Neural cell (in vitro differentiated cells): Measurements from ENCODE around the gene MANBA. TPM values are rescaled to one million over a fixed set of nuclear protein-coding genes. Genes with fewer than 3 reads are reported as not detected.

Experiments used
- H2AFZ ChIP-seq: fragments of 200-600, 300-800 bp; sonication (generic), shearing (Covaris generic); 2 replicates; pipeline ENCODE4 v1.6.0; 2014; ENCODE audit warnings: low read depth, mild to moderate bottlenecking, antibody characterized with exemption, low read length, moderate library complexity
- H3F3A ChIP-seq: fragments of 200-600 bp; shearing (Covaris generic); 2 replicates; pipeline ENCODE4 v1.6.1; 2016; ENCODE audit warnings: mild to moderate bottlenecking, moderate library complexity, mixed read lengths, antibody characterized with exemption, low read length; ENCODE audit not compliant: insufficient read depth, poor library complexity, severe bottlenecking
- H3K27ac ChIP-seq: fragments of 200-600, 300-800 bp; sonication (generic), shearing (Covaris generic); 2 replicates; pipeline ENCODE4 v1.5.1; 2014; ENCODE audit warnings: mild to moderate bottlenecking, low read length, moderate library complexity
- H3K27me3 ChIP-seq: fragments of 300-800, 200-600 bp; sonication (generic), shearing (Covaris generic); 2 replicates; pipeline ENCODE4 v1.6.0; 2014; ENCODE audit warnings: mild to moderate bottlenecking, low read depth, low read length, moderate library complexity; ENCODE audit not compliant: insufficient read depth
- H3K36me3 ChIP-seq: fragments of 300-800, 200-600 bp; sonication (generic), shearing (Covaris generic); 2 replicates; pipeline ENCODE4 v1.5.1; 2014; ENCODE audit warnings: mild to moderate bottlenecking, antibody characterized with exemption, low read length, moderate library complexity; ENCODE audit not compliant: insufficient read depth
- H3K4me2 ChIP-seq: fragments of 300-800, 200-600 bp; sonication (generic), shearing (Covaris generic); 2 replicates; pipeline ENCODE4 v1.6.0; 2014; ENCODE audit warnings: mild to moderate bottlenecking, low read length
- H3K4me3 ChIP-seq: fragments of 300-800, 200-600 bp; sonication (generic), shearing (Covaris generic); 2 replicates; pipeline ENCODE4 v1.5.1; 2014; ENCODE audit warnings: mild to moderate bottlenecking, low read length, moderate library complexity
- H3K79me2 ChIP-seq: fragments of 200-600 bp; shearing (Covaris generic); replicated peaks from 2 replicates; pipeline ENCODE4 v1.6.0; 2014; ENCODE audit warnings: mild to moderate bottlenecking, low read length, moderate library complexity; ENCODE audit not compliant: insufficient read depth
- H3K9ac ChIP-seq: fragments of 300-800, 200-600 bp; sonication (generic), shearing (Covaris generic); 2 replicates; pipeline ENCODE4 v1.6.1; 2016; ENCODE audit warnings: mild to moderate bottlenecking, low read length, mixed read lengths
- H3K9me2 ChIP-seq: fragments of 200-600 bp; shearing (Covaris generic); 2 replicates; pipeline ENCODE4 v1.6.1; 2016; ENCODE audit warnings: mild to moderate bottlenecking, low read length, mixed read lengths; ENCODE audit not compliant: insufficient read depth
- H3K9me3 ChIP-seq: fragments of 200-600, 300-800 bp; sonication (generic), shearing (Covaris generic); 2 replicates; pipeline ENCODE4 v1.6.1; 2016; ENCODE audit warnings: mild to moderate bottlenecking, mixed run types, low read length, moderate library complexity, mixed read lengths
- H4K20me1 ChIP-seq: fragments of 200-600 bp; shearing (Covaris generic); 2 replicates; pipeline ENCODE4 v1.6.1; 2016; ENCODE audit warnings: mild to moderate bottlenecking, mixed run types; ENCODE audit not compliant: insufficient read depth
- CTCF ChIP-seq: fragments of 450-650 bp; IDR thresholded peaks from 2 replicates; pipeline ENCODE4 v1.5.1; 2014; ENCODE audit warnings: antibody characterized with exemption, mild to moderate bottlenecking, moderate library complexity; ENCODE audit not compliant: poor library complexity, severe bottlenecking
- EP300 ChIP-seq: fragments of 450-650 bp; conservative IDR thresholded peaks from 2 replicates; pipeline ENCODE4 v1.6.1; 2014; ENCODE audit warnings: antibody characterized with exemption, mild to moderate bottlenecking, moderate library complexity; ENCODE audit not compliant: poor library complexity, severe bottlenecking
- EZH2 ChIP-seq: fragments of 200-600, 300-800 bp; shearing (Covaris generic), sonication (generic); IDR thresholded peaks from 2 replicates; pipeline ENCODE4 v1.6.1; 2014; ENCODE audit warnings: antibody characterized with exemption, low read length, borderline replicate concordance, mild to moderate bottlenecking; ENCODE audit not compliant: insufficient read depth, poor library complexity, severe bottlenecking
- MXI1 ChIP-seq: fragments of 450-650 bp; conservative IDR thresholded peaks from 2 replicates; pipeline ENCODE4 v1.6.1; 2014; ENCODE audit warnings: antibody characterized with exemption, mild to moderate bottlenecking; ENCODE audit not compliant: poor library complexity, severe bottlenecking
- POLR2AphosphoS5 ChIP-seq: IDR thresholded peaks from 2 replicates; pipeline ENCODE4 v1.6.1; 2012
- RAD21 ChIP-seq: fragments of 450-650 bp; conservative IDR thresholded peaks from 2 replicates; pipeline ENCODE4 v1.6.1; 2014; ENCODE audit warnings: antibody characterized with exemption, mild to moderate bottlenecking, moderate library complexity
- SMC3 ChIP-seq: fragments of 450-650 bp; conservative IDR thresholded peaks from 2 replicates; pipeline ENCODE4 v1.6.1; 2014; ENCODE audit warnings: antibody characterized with exemption, mild to moderate bottlenecking, moderate library complexity; ENCODE audit not compliant: poor library complexity
- TAF1 ChIP-seq: IDR thresholded peaks from 2 replicates; pipeline ENCODE4 v1.6.1; 2012; ENCODE audit warnings: low read depth
- polyA plus RNA-seq: library from polyadenylated mRNA; depleted of rRNA; stranded (reverse); fragments of >200 nt; gene quantifications from 2 replicates; pipeline ENCODE4 v1.2.3, GENCODE V29; 2014
- TF ChIP-seq, protein P1 (sequence below): IDR thresholded peaks from 2 replicates; pipeline ENCODE4 v1.6.1; 2012; ENCODE audit warnings: borderline replicate concordance

MANBA gene
- polyA plus RNA-seq, 1 donor from 2014 or later = 43.8 TPM

DNA sequence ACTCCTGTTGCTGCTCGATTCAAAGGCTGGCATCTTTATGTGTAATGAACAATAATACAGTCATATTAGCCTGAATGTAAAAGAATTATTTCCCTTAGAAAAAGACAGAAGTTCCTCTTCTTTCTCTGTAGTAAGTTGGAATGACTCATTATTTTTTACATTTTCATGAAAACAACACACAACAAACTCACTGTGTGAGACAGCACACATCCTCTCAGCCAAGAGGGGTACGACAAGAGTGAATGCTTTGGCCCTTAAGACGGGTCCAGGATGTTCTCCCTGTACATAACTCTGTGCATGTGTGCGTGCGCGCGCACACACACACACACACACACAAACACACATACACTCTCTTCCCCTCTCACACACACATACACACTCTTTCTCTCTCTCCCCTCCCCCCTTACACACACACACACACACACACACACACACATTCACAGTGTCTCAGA, 72.8 kb downstream of the MANBA start (continued):
- TF ChIP-seq SMC3 = no peak
- no peak for TF ChIP-seq EP300

DNA sequence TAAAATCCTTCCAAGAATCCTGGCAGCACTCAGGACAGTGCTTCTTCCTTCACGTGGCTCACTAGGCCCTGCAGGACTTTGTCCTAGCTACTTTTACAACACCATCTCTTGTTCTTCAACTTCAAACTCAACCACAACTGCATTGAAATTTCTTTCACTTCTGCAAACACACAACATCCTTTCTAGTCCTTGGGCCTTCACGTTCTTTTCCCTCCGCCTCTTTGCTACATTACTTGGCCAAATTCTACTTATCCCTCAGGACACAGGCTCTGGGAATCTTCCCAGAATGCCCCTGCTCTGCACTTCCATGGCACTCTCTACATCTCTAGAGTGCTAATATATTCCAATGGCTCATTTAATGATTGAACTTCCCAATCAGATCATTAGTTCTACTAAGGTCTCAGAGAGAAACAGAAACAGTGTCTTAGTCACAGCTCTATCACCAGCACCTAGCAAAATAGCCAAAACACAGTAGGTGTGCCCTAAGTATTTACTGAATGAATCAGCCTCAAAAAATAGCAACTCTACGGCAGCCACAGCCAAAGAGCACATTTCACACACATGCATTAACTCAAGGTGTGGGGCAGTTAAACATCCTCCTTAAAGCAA, 73.3 kb downstream of the MANBA start:
- Histone ChIP-seq H4K20me1 (no peaks in the 10 kb centered on the region), H3K4me2 (no peak overlapping the region), H3K9me2 (no peaks in the 10 kb centered on the region), H3K27me3 (no peaks in the 10 kb centered on the region), H3K36me3 (no peaks in the 10 kb centered on the region), H3K4me3 (no peak overlapping the region), H3K9me3 (no peaks in the 10 kb centered on the region), H3K79me2 (no peaks in the 10 kb centered on the region), H3F3A (no peaks in the 10 kb centered on the region), H2AFZ (no peak overlapping the region), H3K27ac (no peak overlapping the region), H3K9ac (no peak overlapping the region)
- TF ChIP-seq MXI1 (no peak), POLR2AphosphoS5 (no peak), EZH2 (no peak), EP300 (no peak), SMC3 (no peak), RAD21 (no peak), TAF1 (no peak), CTCF (no peak)
- TF ChIP-seq, protein P1, sequence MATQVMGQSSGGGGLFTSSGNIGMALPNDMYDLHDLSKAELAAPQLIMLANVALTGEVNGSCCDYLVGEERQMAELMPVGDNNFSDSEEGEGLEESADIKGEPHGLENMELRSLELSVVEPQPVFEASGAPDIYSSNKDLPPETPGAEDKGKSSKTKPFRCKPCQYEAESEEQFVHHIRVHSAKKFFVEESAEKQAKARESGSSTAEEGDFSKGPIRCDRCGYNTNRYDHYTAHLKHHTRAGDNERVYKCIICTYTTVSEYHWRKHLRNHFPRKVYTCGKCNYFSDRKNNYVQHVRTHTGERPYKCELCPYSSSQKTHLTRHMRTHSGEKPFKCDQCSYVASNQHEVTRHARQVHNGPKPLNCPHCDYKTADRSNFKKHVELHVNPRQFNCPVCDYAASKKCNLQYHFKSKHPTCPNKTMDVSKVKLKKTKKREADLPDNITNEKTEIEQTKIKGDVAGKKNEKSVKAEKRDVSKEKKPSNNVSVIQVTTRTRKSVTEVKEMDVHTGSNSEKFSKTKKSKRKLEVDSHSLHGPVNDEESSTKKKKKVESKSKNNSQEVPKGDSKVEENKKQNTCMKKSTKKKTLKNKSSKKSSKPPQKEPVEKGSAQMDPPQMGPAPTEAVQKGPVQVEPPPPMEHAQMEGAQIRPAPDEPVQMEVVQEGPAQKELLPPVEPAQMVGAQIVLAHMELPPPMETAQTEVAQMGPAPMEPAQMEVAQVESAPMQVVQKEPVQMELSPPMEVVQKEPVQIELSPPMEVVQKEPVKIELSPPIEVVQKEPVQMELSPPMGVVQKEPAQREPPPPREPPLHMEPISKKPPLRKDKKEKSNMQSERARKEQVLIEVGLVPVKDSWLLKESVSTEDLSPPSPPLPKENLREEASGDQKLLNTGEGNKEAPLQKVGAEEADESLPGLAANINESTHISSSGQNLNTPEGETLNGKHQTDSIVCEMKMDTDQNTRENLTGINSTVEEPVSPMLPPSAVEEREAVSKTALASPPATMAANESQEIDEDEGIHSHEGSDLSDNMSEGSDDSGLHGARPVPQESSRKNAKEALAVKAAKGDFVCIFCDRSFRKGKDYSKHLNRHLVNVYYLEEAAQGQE = no peak

DNA sequence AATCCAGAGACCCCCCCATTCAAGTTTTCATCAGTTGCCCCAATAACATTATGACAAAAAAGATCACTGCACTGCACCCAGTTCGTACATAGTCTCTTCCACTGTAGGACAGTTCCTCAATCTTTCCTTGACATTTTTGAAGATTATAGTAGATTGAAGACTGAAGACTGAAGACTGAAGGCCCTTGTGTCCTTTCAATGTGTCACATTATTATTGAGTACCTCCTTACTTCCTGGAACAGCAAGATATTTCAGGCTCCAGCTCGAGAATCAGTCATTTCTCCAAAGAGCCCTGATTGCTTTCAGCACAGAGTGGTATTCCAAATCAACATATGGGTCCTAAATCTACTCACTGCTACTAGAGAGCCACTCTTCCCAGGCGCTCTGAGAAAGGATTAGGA, 75.0 kb downstream of the MANBA start:
- no peak overlapping the region for H2AFZ ChIP-seq
- no peaks in the 10 kb centered on the region for H3K36me3 ChIP-seq
- no peak overlapping the region for H3K9ac ChIP-seq
- H3K27me3 ChIP-seq = no peaks in the 10 kb centered on the region
- H3K9me3 ChIP-seq = no peaks in the 10 kb centered on the region
- H3K27ac ChIP-seq = no peak overlapping the region
- TF ChIP-seq SMC3 (no peak), POLR2AphosphoS5 (no peak), EP300 (no peak), EZH2 (no peak), CTCF (no peak), MXI1 (no peak), TAF1 (no peak), RAD21 (no peak)
- TF ChIP-seq, protein P1 = no peak
- H4K20me1 ChIP-seq = no peaks in the 10 kb centered on the region
- no peaks in the 10 kb centered on the region for H3K79me2 ChIP-seq
- H3K4me3 ChIP-seq = no peak overlapping the region
- H3K9me2 ChIP-seq = no peaks in the 10 kb centered on the region
- no peak overlapping the region for H3K4me2 ChIP-seq
- H3F3A ChIP-seq = no peaks in the 10 kb centered on the region
